ENCODE data around the gene BEST4. TPM values are rescaled to one million over a fixed set of nuclear protein-coding genes. Genes with fewer than 3 reads are reported as not detected.
A peak's percentile ranks its signal among the peaks of the same experiment; 100 is the strongest.

The BEST4 gene
- total and polyA plus RNA-seq, 2 of the 13 experiments (the other 11 are each of a cell fraction or from before 2014, with no cell fraction given): 0.77 to 1.4 TPM

DNA sequence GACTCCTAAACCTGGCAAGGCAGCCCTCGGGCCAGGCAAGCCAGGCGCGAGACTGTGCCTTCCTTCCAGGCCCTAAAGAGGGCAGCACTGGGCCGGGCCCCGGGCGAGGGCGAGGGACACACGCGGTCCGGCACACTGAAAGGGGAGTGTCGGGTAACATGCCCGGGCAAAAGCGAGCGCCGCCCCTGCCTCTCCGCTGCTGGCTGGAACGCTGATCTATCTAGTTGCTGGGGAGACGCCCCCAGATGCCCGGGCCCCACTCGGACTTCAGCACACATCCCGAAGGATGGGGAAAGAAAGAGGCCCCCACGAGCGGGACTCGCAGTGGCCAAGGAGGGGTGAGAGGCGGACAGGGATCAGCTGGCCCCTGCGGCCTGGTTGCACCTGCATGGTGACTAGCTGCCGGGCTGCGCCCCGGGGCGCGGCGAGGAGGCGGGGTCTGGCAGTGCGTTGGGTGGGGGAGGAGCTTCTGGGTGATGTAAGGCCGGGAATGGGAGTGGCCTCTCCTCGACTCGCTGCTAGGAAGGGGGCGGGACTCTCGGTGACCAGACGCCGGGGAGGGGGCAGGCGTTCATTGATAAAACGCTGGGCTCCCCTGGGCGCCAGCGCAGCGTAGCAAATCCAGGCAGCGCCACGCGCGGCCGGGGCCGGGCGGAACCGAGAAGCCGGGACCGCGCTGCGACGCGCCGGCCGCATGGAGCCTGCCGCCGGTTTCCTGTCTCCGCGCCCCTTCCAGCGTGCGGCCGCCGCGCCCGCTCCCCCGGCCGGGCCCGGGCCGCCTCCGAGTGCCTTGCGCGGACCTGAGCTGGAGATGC is 12.0 kb upstream of the BEST4 start, which contains the start of gene PLK3 (continued):
- TF ChIP-seq CREB1 (IDR thresholded peaks at IDR 0.05) (no peak; the same call in none of the 2 replicates), CREB1 (CRISPR knock-in tag; IDR thresholded peaks at IDR 0.05) (no peak), PTBP1 (IDR thresholded peaks at IDR 0.05; ENCODE audit: low read depth, low read length, poor library complexity, severe bottlenecking) (no peak), ZNF12 (CRISPR knock-in tag; IDR thresholded peaks at IDR 0.05) (0 out of 2 replicates have a peak, but pooled peaks have one; percentile 54), KDM4B (CRISPR knock-in tag; IDR thresholded peaks at IDR 0.05) (peak; percentile 29; the same call in 1 of the 2 replicates), HMGA1 (CRISPR knock-in tag; conservative IDR thresholded peaks at IDR 0.05) (no peak), CAMTA2 (CRISPR knock-in tag; IDR thresholded peaks at IDR 0.05; ENCODE audit: borderline replicate concordance) (no peak; the same call in 1 of the 2 replicates), ZNF263 (CRISPR knock-in tag; IDR thresholded peaks at IDR 0.05) (no peak), POLR2A (IDR thresholded peaks at IDR 0.05; ENCODE audit: insufficient read depth in 1 of 2, low read depth in 2 of 2, low read length in 2 of 2) (peak in 1 of 2 experiments; percentile 92; a peak in 2 of 4 replicates), IKZF4 (CRISPR knock-in tag; IDR thresholded peaks at IDR 0.05; ENCODE audit: borderline replicate concordance, low read depth, not compliant biosample characterization) (no peak), GATAD2A (CRISPR knock-in tag; IDR thresholded peaks at IDR 0.05) (peak; percentile 75; the same call in 1 of the 2 replicates), ZEB1 (IDR thresholded peaks at IDR 0.05; ENCODE audit: insufficient replicate concordance, low read depth) (peak; percentile 82), SRSF1 (optimal IDR thresholded peaks at IDR 0.05; ENCODE audit: low read depth, low read length) (peak; percentile 93), ZNF552 (CRISPR knock-in tag; IDR thresholded peaks at IDR 0.05; ENCODE audit: borderline replicate concordance) (peak; percentile 86; the same call in 1 of the 2 replicates), ZNF761 (CRISPR knock-in tag; conservative IDR thresholded peaks at IDR 0.05) (peak; percentile 82), ZNF44 (CRISPR knock-in tag; IDR thresholded peaks at IDR 0.05) (no peak), PPARG (CRISPR knock-in tag; conservative IDR thresholded peaks at IDR 0.05) (0 out of 2 replicates have a peak, but pooled peaks have one; percentile 50), ZNF772 (CRISPR knock-in tag; IDR thresholded peaks at IDR 0.05) (no peak; the same call in 1 of the 2 replicates)
- TF ChIP-seq, protein P1, sequence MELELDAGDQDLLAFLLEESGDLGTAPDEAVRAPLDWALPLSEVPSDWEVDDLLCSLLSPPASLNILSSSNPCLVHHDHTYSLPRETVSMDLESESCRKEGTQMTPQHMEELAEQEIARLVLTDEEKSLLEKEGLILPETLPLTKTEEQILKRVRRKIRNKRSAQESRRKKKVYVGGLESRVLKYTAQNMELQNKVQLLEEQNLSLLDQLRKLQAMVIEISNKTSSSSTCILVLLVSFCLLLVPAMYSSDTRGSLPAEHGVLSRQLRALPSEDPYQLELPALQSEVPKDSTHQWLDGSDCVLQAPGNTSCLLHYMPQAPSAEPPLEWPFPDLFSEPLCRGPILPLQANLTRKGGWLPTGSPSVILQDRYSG (CRISPR knock-in tag; IDR thresholded peaks at IDR 0.05): no peak; the same call in 1 of the 2 replicates
- TF ChIP-seq, protein P2, sequence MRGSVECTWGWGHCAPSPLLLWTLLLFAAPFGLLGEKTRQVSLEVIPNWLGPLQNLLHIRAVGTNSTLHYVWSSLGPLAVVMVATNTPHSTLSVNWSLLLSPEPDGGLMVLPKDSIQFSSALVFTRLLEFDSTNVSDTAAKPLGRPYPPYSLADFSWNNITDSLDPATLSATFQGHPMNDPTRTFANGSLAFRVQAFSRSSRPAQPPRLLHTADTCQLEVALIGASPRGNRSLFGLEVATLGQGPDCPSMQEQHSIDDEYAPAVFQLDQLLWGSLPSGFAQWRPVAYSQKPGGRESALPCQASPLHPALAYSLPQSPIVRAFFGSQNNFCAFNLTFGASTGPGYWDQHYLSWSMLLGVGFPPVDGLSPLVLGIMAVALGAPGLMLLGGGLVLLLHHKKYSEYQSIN (CRISPR knock-in tag; IDR thresholded peaks at IDR 0.05; ENCODE audit: borderline replicate concordance): no peak
- TF ChIP-seq, protein P3, sequence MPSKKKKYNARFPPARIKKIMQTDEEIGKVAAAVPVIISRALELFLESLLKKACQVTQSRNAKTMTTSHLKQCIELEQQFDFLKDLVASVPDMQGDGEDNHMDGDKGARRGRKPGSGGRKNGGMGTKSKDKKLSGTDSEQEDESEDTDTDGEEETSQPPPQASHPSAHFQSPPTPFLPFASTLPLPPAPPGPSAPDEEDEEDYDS (CRISPR knock-in tag; IDR thresholded peaks at IDR 0.05): peak; percentile 97
- TF ChIP-seq, protein P4, sequence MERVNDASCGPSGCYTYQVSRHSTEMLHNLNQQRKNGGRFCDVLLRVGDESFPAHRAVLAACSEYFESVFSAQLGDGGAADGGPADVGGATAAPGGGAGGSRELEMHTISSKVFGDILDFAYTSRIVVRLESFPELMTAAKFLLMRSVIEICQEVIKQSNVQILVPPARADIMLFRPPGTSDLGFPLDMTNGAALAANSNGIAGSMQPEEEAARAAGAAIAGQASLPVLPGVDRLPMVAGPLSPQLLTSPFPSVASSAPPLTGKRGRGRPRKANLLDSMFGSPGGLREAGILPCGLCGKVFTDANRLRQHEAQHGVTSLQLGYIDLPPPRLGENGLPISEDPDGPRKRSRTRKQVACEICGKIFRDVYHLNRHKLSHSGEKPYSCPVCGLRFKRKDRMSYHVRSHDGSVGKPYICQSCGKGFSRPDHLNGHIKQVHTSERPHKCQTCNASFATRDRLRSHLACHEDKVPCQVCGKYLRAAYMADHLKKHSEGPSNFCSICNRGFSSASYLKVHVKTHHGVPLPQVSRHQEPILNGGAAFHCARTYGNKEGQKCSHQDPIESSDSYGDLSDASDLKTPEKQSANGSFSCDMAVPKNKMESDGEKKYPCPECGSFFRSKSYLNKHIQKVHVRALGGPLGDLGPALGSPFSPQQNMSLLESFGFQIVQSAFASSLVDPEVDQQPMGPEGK (CRISPR knock-in tag; IDR thresholded peaks at IDR 0.05): peak; percentile 78
- TF ChIP-seq, protein P5, sequence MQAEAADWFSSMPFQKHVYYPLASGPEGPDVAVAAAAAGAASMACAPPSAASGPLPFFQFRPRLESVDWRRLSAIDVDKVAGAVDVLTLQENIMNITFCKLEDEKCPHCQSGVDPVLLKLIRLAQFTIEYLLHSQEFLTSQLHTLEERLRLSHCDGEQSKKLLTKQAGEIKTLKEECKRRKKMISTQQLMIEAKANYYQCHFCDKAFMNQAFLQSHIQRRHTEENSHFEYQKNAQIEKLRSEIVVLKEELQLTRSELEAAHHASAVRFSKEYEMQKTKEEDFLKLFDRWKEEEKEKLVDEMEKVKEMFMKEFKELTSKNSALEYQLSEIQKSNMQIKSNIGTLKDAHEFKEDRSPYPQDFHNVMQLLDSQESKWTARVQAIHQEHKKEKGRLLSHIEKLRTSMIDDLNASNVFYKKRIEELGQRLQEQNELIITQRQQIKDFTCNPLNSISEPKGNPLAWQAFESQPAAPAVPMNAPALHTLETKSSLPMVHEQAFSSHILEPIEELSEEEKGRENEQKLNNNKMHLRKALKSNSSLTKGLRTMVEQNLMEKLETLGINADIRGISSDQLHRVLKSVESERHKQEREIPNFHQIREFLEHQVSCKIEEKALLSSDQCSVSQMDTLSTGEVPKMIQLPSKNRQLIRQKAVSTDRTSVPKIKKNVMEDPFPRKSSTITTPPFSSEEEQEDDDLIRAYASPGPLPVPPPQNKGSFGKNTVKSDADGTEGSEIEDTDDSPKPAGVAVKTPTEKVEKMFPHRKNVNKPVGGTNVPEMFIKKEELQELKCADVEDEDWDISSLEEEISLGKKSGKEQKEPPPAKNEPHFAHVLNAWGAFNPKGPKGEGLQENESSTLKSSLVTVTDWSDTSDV (CRISPR knock-in tag; IDR thresholded peaks at IDR 0.05): peak; percentile 91; the same call in 1 of the 2 replicates

Data from HepG2 (cell line).